ENCODE measurements around the gene PLCB1.

- TF ChIP-seq EZH2 (IDR thresholded peaks at IDR 0.05; ENCODE audit: borderline replicate concordance, low read depth, low read length, severe bottlenecking) (no peak), CTCF (IDR thresholded peaks at IDR 0.05; ENCODE audit: extremely low read depth in 1 of 2, insufficient read depth in 1 of 2, low read depth in 1 of 2, low read length in 2 of 2) (no peak), POLR2A (IDR thresholded peaks at IDR 0.05; ENCODE audit: low read depth, low read length) (no peak), MYC (IDR thresholded peaks at IDR 0.05; ENCODE audit: low read depth, low read length) (no peak), JUN (IDR thresholded peaks at IDR 0.05; ENCODE audit: borderline replicate concordance, insufficient read depth, insufficient read length, low read depth) (no peak), POLR2AphosphoS5 (IDR thresholded peaks at IDR 0.05; ENCODE audit: insufficient read depth, low read depth, low read length) (no peak), GATA2 (IDR thresholded peaks at IDR 0.05; ENCODE audit: insufficient read depth, insufficient read length, low read depth, low read length) (no peak), MAX (IDR thresholded peaks at IDR 0.05; ENCODE audit: insufficient read depth, insufficient read length) (no peak)
Measured at GRCh38 chr20:8670207-8670892, 538.3 kb downstream of the PLCB1 start.
